Caco-2 (cell line): Measurements from ENCODE around the gene TUBB1. TPM values are rescaled to one million over a fixed set of nuclear protein-coding genes. Genes with fewer than 3 reads are reported as not detected.
A peak's percentile ranks its signal among the peaks of the same experiment; 100 is the strongest.

Experiments
- BruUV-seq: library from RNA; stranded (reverse); fragments of 400-500 nt; replicated peaks from 2 replicates; lab custom pipeline; 2021; lab: Mats Ljungman, UMichigan
- CTCF ChIA-PET: fragments of 300-600 bp; sonication (Branson Sonifier 250); formaldehyde crosslinking; loops from one replicate; lab custom pipeline; 2022; ENCODE audit warnings: antibody characterized with exemption; lab: Charles Lee
- POLR2A ChIA-PET: fragments of 300-600 bp; sonication (Branson Sonifier 250); formaldehyde crosslinking; loops from one replicate; lab custom pipeline; 2022; ENCODE audit warnings: antibody characterized with exemption; lab: Charles Lee
- DNase-seq, 2 experiments: peaks; one replicate each; pipeline versions ENCODE4 v3.0.0 to v3.0.0-alpha.2; 2020 to 2022
- H3K27me3 ChIP-seq: replicated peaks from 2 replicates; pipeline ENCODE4 v1.6.0; 2011; ENCODE audit warnings: low read length; ENCODE audit not compliant: control insufficient read depth, insufficient read depth
- H3K36me3 ChIP-seq: 2 replicates; pipeline ENCODE4 v1.5.1; 2011; ENCODE audit warnings: low read length; ENCODE audit not compliant: control insufficient read depth, insufficient read depth
- H3K4me1 ChIP-seq: fragments of 250-450 bp; sonication (Bioruptor Pico); 2 replicates; pipeline ENCODE4 v1.5.1; 2020; ENCODE audit warnings: mild to moderate bottlenecking
- H3K4me3 ChIP-seq: 2 replicates; pipeline ENCODE4 v1.5.1; 2011; ENCODE audit warnings: low read depth, mild to moderate bottlenecking, control low read depth, low read length
- H3K9me3 ChIP-seq: fragments of 250-450 bp; sonication (Bioruptor Pico); 2 replicates; pipeline ENCODE4 v1.5.1; 2020; ENCODE audit warnings: mild to moderate bottlenecking, moderate library complexity
- H3K27ac Mint-ChIP-seq: one replicate; pipeline ENCODE4 v1.8.0; 2022; ENCODE audit warnings: mixed read lengths; ENCODE audit not compliant: unreplicated experiment
- H3K27me3 Mint-ChIP-seq: one replicate; pipeline ENCODE4 v1.8.0; 2022; ENCODE audit warnings: mixed read lengths; ENCODE audit not compliant: insufficient read depth, unreplicated experiment
- H3K36me3 Mint-ChIP-seq: one replicate; pipeline ENCODE4 v1.8.0; 2022; ENCODE audit warnings: mild to moderate bottlenecking, mixed read lengths; ENCODE audit not compliant: insufficient read depth, unreplicated experiment
- H3K4me1 Mint-ChIP-seq: one replicate; pipeline ENCODE4 v1.8.0; 2022; ENCODE audit warnings: low read depth, mixed read lengths; ENCODE audit not compliant: unreplicated experiment
- H3K4me3 Mint-ChIP-seq: one replicate; pipeline ENCODE4 v1.8.0; 2022; ENCODE audit warnings: mild to moderate bottlenecking, moderate library complexity, mixed read lengths; ENCODE audit not compliant: unreplicated experiment
- H3K9me3 Mint-ChIP-seq: one replicate; pipeline ENCODE4 v1.8.0; 2022; ENCODE audit warnings: mixed read lengths; ENCODE audit not compliant: unreplicated experiment
- CTCF ChIP-seq, 2 experiments: fragments of 200-600 bp in 1 of 2; IDR thresholded peaks; 1 replicate in 1 of 2; 2 replicates in 1 of 2; pipeline versions ENCODE4 v1.5.1 to v1.8.0; 2011 to 2022; ENCODE audit warnings: antibody characterized with exemption in 1 of 2, control low read depth in 1 of 2, inconsistent platforms in 1 of 2, low read depth in 1 of 2, low read length in 1 of 2, mild to moderate bottlenecking in 1 of 2, moderate library complexity in 1 of 2; ENCODE audit not compliant: insufficient read depth in 1 of 2, severe bottlenecking in 1 of 2, unreplicated experiment in 1 of 2
- intact Hi-C: fragments of 100-400 bp; cut with micrococcal nuclease; formaldehyde crosslinking; loops from one replicate; pipeline ENCODE4 v1.10.0; 2022; ENCODE audit not compliant: unreplicated experiment
- total RNA-seq: library from RNA; stranded (reverse); gene quantifications from 2 replicates; pipeline ENCODE4 v1.2.3, GENCODE V29; 2022

TUBB1 gene
- total RNA-seq, 1 experiment from 2014 or later = 0.18 TPM

- Histone ChIP-seq H3K4me1 (peaks cover 43% of the 10 kb centered on the region), H3K4me3 (peak within 1 kb of the TSS; percentile 89), H3K9me3 (no peaks in the 10 kb centered on the region), H3K36me3 (peaks cover 6% of the 10 kb centered on the region), H3K27me3 (no peaks in the 10 kb centered on the region)
- ChIA-PET CTCF (interaction anchor here (0.5 to 1.9 kb wide), 3 partner anchors 10 to 484 kb away, joined by 3 to 7 read pairs (median 3); partner anchors contain the start of gene ATP5F1E), POLR2A (interaction anchor here (0.6 to 3.2 kb wide), 3 partner anchors 10 to 470 kb away, joined by 3 to 56 read pairs (median 4); partner anchors contain the start of genes ATP5F1E and NELFCD)
- BruUV-seq = no TSS peak
- Mint-ChIP-seq H3K27me3 (no peaks in the 10 kb centered on the region), H3K9me3 (no peaks in the 10 kb centered on the region), H3K4me1 (peaks cover 30% of the 10 kb centered on the region), H3K4me3 (peak within 1 kb of the TSS; percentile 70), H3K27ac (peak within 1 kb of the TSS; percentile 80), H3K36me3 (peaks cover 36% of the 10 kb centered on the region)
- intact Hi-C loops = loop anchor here (1.0 to 2.0 kb wide), 3 partner anchors 10 to 61 kb away; partner anchors contain the start of genes ATP5F1E and NELFCD
- peak in 1 of 2 experiments; percentile 15 for TF ChIP-seq CTCF (IDR thresholded peaks at IDR 0.05; ENCODE audit: insufficient read depth in 1 of 2, low read depth in 1 of 2, low read length in 1 of 2, severe bottlenecking in 1 of 2, unreplicated experiment in 1 of 2)
- peak; percentile 81 to 83 for DNase-seq
Observed at GRCh38 chr20:59042151-59042795, 23.0 kb downstream of the TUBB1 start, which contains the start of gene PRELID3B. Gene PRELID3B, minus strand, starts transcription at chr20:59042786. Its CDS starts 56 bp downstream, at chr20:59042730.

- intact Hi-C loops = loop anchor here (1.0 to 2.0 kb wide), 3 partner anchors 11 to 62 kb away; partner anchors contain the start of genes ATP5F1E and NELFCD
Observed at GRCh38 chr20:59042796-59043631, 23.8 kb downstream of the TUBB1 start.

More at GRCh38 chr20:59042796-59043631, 23.8 kb downstream of the TUBB1 start:
- Mint-ChIP-seq H3K4me3 (peak overlapping the region; percentile 70), H3K4me1 (peaks cover 36% of the 10 kb centered on the region), H3K27me3 (no peaks in the 10 kb centered on the region), H3K27ac (peak overlapping the region; percentile 80), H3K9me3 (no peaks in the 10 kb centered on the region), H3K36me3 (peaks cover 29% of the 10 kb centered on the region)
- CTCF ChIA-PET = interaction anchor here (0.6 to 1.9 kb wide), 4 partner anchors 11 to 173 kb away, joined by 3 to 7 read pairs (median 6); partner anchors contain the start of gene ATP5F1E
- Histone ChIP-seq H3K4me1 (peaks cover 50% of the 10 kb centered on the region), H3K9me3 (no peaks in the 10 kb centered on the region), H3K27me3 (no peaks in the 10 kb centered on the region), H3K4me3 (peak overlapping the region; percentile 89), H3K36me3 (peaks cover under 1% of the 10 kb centered on the region; the same call in 1 of the 2 replicates)
- POLR2A ChIA-PET = interaction anchor here (1.0 to 3.2 kb wide), 2 partner anchors 11 to 62 kb away, joined by 3 to 56 read pairs; partner anchors contain the start of genes ATP5F1E and NELFCD
- BruUV-seq = no TSS peak
- peak; percentile 97 to 100 for DNase-seq
- no peak for TF ChIP-seq CTCF (IDR thresholded peaks at IDR 0.05; ENCODE audit: insufficient read depth in 1 of 2, low read depth in 1 of 2, low read length in 1 of 2, severe bottlenecking in 1 of 2, unreplicated experiment in 1 of 2)
